HG02759 (cell line): ENCODE measurements around the gene HPCAL1.

Experiments
- ATAC-seq: cut with Tn5 transposase; IDR thresholded peaks from one replicate; pipeline ENCODE4 v1.9.1; 2021; ENCODE audit warnings: mild to moderate bottlenecking, moderate library complexity; ENCODE audit not compliant: unreplicated experiment

HPCAL1 gene

DNA sequence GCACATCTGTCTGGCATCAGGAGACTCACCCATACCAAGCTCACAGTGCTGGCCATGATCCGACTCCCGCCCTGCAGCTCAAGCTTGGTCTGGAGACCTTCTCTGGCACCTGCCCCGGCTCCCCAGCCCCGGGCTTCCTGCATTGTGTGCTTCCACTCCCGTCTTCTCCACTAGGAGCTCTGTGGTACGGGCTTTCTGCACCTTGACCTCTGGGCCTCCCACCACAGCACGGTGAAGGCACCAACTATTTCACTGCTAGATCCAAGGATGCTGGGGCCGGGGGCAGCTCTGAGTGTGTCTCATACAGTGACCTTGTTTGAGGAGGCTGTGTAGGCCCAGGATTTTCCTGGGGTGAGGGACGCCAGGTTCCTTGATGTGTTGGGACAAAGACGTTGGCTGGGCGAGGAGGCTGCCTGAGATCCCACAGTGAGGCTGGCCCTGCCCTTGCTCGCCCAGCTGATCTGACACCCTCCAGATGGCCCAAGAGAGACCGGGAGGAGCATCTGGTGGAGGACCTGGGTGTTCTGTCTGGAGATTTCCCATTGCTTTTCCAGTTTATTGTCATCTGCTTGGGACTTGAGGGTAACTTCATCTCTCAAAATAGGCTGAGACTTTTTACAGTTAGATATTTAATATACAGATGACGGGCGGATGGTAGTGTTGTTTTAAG, 64.0 kb downstream of the HPCAL1 start:
- no peak for ATAC-seq

DNA sequence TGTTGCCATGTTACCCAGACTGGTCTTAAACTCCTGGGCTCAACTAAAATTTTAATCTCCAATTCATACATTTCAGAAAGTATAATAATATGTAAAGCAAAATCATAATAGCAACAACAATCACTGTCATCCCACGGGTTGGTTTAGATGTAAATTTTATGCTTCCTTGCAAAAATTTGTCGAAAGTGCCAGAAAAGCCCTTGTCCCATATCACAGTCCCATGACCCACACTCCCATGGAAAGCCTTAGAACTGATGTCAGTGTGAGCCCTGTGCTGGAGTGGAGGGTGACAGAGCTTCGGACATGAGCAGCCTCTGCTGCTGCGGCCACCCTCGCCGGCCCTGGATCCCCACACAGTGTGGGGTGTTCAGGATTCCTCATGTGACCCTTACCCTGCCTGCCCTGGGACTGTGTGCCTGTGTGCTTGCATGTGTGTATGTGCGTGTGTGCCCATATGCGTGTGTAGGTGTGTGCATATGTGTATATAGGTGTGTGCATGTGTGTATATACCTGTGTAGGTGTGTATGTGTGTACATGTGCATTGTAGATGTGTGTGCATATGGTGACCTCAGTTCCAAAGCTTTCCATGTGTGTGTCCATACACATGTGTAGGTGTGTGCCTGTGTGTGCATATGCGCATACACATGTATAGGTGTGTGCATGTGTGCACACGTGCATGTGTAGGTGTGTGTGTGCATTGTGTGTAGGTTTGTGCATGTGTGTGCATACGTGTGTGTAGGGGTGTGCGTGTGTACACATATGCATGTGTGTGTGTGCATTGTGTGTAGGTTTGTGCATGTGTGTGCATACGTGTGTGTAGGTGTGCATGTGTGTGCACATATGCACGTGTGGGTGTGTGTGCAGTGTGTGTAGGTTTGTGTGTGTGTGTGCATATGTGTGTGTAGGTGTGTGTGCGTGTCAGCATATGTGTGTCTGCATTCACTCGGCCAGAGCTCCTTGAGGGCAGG, 65.1 kb downstream of the HPCAL1 start:
- no peak for ATAC-seq

DNA sequence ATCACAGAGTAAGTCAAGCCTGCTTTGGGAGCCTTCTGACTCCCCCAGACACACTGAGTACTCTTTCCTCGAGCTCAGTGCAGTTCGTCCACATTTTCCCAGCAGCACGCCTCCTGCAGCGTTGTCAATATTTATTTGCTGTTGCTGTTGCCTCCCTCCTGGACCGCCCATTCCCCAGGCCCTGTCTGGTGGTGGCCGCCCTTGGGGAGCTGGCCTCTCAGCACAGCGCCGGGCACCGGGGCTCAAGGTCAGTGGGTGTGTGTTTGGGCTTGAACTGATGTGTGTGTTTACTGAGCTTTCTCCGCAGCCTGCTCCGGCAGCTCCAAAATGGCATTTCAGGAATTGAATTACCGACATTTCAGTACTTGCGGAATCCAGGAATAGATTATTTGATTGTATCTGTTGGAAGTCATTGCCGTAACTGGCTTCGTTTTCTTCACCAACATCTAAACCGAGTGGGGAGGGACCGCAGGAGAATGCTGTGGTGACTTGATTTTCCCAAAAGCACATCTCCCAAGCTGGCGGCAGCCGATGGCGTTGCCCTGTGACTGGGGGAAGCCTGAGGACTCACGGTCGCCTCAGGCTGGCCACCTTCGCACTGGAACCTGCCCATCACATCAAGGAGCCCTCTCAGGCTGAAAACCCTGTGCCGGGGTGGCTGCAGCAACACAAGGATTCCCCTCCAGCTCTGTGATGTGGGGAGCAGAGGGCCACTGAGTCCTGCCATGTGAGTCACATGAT, 66.0 kb downstream of the HPCAL1 start:
- ATAC-seq, result no peak

DNA sequence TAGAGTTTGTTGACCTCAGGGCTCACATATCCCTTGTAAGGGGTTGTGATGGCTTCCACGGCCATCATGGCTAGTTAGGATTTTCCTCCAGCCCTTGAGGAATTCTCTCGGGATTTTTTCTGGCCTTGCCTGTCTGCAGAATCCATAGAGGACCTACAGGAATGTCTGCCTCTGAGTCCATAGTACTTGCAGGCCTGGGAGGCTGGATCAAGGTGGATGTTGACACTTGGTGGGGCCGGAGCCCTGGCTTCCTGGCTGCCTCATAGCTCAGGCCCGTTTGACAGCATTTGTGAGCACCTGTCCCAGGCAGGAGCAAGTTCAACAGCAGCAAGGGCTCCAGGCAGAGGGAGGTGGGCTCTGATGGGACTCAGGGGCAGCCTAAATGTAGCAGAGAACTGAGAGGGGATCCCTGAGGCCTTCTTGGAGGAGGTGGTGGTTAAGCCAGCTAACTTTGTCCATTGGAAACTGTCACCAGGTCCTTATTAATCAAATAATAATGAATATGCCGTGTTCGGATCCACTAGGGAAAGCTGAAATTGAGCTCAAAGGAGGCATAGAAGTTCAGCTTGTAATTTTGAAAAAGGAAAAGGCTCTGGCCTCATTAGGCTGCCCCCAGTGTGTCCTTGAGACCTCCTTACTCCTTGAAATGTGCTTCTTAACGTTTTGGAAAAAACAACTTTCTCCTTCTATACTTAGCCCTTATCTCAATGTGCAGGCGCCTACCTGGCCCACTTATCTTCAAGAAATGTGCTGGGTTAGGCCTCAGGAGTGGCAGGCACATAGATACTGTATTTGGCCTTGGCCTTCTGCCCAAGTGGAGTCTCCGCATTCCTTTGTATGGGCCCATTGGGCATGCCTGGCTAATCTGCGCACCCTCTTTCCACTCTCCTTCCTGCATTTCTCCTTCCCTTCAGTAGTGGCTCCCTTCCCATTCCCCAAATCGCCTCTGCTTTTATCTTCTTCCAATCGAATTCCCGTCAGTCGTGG, 66.9 kb downstream of the HPCAL1 start:
- no peak for ATAC-seq

DNA sequence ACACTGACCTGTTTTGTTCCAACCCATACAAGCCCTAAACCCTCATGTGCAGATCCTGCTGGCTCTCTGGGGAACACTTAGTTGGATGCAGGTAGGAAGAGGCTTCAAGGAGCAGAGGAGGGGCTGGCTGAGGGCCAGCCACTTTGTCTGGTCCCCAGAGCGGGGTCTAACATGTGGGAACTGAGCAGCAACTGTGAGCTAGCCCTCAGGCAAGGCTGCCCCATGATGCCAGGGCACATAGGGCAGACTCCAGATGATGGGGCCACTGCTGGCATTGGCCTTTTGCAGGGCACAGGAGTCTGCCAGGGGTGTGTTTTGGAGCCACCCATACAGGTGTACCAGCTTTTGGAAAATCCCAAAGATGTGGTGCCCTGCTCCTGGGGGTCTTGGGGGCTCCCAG, 67.7 kb downstream of the HPCAL1 start:
- no peak for ATAC-seq

DNA sequence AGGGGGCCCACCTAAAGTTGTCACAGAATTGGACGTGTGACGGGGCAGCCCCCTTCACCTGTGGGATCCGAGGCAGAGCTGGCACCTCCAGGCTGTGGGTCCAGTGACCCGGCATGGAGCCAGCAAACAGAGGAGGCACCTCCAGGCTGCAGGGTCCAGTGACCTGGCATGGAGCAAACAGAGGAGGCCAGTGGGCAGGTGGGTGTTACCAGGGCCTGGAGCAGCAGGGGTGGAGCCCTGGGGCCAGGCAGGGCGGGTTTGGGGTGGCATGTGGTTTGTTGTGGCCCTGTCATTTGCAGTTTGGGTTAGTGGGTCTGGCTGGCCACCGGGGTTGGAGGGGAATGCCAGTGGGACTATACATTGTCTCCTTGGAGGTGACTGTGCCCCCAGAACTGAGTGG, 68.2 kb downstream of the HPCAL1 start:
- ATAC-seq, result no peak

DNA sequence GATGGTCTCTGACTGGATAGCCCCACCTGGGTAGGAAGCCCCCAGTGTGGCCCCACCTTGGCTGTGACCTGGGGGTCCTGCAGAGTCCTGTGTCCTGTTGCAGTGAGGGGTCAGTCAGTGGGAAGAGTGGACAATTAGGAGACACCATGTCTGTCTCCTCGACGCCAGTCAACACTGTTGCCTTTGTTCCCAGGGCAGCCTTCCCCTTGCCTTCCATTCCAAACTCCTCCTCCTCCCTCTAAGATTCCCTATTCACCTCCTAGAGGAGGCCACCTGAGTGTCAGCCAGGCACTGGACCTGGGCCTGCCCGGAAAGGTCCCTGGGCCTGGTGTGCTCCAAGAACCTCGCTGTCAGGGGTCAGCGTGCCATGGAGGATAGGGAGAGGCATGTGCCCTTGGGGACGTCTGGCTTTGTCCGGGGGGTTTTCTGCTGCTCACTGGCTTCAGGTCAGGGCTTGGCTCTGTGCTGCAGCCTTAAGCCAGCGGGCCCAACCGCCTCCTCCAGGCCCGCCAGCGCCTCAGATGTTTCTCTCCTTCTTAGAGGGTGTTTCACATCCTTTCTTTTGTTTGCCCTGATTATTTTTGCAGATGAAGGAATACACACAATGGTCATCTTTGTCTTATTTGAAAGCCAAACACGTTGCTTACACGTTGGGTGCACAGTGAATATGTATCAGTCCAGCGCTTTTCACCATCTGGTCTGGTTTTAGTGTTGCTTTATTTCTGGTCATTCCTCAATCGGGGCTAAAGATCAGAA, 68.9 kb downstream of the HPCAL1 start:
- no peak for ATAC-seq

DNA sequence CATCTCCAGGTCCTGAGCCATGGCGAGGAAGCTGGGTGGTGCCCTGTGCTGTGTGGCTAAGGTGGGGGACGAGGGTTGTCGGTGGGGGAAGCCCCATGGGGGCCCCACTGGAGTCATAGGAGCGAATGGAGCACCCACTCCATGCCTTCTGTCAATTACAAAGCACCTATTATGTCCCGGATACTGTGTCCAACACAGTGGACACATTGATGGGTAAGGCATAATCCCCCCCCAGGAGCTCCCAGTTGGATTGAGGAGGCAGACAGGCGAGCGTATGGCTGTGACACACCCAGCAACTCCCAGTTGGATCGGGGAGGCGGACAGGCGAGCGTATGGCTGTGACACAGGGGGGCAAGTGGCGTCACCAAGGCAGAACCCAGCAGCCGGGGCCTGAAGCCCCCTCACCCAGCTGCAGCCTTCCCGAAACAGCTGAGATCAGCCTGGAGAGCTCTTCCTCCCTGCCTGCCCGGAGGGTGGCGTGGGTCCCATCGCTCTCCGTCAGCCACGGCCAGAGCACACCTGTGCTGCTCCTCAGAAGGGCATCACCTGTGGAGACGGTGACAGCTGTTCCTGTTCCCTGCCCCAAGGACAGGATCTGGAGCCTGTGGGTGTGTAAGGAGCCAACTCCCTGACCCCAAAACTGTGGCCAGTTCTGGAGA, 69.6 kb downstream of the HPCAL1 start:
- ATAC-seq, result no peak

DNA sequence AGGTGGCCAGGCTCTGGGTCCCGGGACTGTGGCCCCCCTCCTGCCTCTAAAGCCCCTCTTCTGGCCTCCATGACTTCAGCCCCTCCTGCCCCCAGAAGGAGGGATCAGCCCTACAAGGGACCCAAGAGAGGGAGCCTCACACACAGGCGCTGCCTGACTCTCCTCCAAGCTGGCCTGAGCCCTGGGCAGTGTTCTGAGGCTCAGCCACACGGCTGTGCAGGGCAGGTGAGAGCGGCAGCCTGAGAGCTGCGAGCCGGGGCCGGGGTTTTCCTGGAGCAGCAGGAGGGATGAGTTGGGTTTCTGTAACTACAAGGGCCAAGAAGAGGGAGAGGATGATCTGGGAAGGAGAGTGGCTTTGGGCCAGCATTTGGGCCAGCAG, 70.1 kb downstream of the HPCAL1 start:
- no peak for ATAC-seq

DNA sequence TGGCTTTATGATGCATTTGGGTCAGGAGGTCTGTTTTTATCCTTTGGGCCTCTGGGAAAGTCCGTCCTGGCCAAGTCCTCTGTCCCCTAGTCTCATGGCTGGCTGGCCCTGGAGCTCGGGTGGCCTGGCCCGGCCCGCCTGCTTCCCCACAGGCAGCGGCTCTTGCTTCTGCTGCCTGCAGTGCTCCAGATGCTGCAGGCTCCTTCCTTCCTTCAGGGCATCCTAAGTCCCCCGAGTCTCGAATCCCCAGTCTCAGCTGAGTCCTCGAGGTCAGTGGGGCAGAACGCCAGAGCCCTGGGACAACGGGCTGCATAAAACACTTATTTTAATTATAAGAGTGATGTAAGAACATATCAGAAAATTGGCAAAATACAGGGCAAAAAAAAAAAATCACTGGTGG, 71.2 kb downstream of the HPCAL1 start:
- no peak for ATAC-seq

DNA sequence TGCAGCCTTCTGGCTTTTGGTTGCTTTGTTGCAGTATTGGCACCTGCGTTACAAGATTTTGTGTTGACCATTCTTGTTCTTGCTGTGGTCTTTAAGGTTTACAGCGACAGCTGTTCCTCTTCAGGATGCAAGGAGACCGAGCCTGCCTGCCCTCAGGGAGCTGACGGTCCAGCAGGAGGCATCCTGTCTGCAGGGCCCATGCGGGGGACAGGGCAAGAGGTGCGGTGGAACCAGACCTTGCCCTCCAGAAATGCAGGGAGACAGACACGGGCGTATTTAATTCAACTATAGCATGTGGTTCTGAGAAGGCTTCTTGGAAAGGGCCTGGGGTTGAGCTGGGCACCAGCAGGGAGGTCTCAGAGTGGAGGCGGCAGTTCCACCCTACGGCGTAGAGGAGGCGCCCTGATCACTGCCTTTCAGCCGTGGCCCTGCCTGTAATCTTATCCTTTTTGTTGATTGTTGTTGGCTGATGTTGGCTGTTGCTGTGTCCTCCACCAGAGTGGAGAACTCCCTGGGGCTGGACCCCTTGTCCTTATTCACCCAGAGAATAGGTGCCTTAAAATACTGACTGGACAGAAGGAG, 71.7 kb downstream of the HPCAL1 start:
- ATAC-seq, result no peak

DNA sequence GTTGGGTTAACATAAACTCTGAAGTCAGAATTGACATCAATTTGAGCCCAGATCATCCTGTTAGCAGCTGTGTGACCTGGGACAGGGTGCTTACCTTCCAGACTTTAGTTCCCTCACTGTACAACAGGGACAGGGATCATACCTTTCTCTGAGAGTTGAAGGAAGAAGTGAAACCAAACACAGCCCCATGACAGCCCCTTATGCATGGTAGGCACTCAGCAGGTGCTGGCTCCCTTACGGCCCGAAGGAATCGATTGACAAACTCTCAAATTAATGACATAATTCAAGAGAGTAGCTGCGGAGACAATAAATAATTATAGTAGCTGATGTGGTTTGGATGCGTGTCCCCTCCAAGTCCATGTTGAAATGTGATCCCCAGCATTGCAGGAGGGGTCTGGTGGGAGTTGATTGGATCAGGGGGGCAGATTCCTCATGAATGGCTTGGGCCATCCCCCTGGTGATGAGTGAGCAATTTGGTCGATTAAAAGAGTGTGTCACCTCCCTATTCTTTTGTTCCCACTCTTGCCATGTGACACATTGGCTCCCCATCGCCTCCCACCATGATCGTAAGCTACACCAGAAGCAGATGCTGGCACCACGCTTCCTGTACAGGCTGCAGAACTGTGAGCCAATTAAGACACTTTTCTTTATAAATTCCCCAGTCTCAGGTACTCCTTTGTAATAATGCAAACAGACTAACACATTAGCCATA, 73.0 kb downstream of the HPCAL1 start:
- peak; percentile 44 for ATAC-seq

DNA sequence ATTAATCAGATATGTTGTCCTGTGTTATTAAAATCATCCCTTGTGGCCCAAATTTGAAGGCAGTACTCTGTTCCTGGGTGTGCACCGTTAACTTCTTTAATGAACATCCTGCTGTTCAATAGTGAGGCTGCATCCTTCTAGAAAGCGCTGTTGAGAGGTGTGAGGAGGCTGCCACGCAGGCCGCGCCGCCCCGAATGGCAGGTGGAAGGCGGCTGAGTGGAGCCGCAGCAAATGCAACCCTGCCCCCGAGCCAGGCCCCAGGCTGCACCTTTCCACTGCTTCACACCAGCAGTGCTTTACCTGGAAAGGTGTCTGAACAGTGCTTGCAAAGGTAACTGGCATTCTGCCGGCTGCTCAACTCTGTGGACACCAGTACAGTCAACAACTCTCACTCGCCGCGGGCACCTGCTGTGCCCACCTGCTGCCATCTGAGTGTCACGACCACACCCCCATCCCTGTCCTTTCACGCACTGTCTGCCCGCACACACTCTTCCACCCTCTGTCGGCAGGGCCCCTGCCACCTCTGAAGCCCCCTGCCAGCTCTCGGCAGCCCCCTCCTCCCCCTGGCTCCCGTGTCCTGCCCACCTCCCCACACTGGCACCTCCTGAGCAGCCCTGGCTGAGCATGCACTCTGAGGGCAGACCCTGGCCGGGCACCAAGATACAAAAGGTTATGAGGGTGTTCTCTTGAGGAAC, 74.5 kb downstream of the HPCAL1 start:
- ATAC-seq, result no peak

DNA sequence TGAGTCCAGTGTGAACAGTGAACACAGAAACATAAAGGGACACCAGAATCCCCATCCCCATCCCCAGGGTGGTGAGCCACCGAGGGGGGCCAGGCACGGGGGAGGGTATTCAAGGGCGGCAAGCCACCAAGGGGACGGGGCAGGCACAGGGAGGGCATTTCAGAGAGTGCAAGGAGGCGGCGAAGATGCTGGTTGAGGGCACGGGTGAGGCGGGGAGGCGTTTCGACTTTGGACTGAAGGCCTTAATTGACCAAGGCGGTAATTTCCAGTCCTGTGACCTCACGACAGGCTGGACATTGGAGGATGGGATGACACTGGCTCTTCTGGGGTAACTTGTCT, 75.0 kb downstream of the HPCAL1 start:
- no peak for ATAC-seq

DNA sequence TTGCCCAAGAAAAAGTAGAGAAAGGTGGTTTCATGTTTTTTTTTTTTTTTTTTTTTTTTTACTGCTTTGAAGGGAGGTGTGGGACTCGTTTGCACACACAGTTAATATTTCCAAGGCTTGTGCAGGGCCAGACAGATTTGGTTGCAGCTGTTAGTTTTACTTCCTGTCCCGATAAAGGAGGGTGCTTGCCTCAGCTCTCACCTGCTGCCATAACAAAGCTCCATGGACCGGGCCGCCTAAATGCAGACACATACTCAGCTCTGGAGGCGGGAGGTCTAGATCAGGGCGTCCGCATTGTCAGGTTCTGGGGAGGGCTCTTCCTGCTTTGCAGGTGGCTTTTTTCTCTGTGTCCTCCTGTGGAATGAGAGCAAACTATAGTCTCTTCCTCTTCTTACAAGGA, 75.5 kb downstream of the HPCAL1 start:
- peak; percentile 74 for ATAC-seq

DNA sequence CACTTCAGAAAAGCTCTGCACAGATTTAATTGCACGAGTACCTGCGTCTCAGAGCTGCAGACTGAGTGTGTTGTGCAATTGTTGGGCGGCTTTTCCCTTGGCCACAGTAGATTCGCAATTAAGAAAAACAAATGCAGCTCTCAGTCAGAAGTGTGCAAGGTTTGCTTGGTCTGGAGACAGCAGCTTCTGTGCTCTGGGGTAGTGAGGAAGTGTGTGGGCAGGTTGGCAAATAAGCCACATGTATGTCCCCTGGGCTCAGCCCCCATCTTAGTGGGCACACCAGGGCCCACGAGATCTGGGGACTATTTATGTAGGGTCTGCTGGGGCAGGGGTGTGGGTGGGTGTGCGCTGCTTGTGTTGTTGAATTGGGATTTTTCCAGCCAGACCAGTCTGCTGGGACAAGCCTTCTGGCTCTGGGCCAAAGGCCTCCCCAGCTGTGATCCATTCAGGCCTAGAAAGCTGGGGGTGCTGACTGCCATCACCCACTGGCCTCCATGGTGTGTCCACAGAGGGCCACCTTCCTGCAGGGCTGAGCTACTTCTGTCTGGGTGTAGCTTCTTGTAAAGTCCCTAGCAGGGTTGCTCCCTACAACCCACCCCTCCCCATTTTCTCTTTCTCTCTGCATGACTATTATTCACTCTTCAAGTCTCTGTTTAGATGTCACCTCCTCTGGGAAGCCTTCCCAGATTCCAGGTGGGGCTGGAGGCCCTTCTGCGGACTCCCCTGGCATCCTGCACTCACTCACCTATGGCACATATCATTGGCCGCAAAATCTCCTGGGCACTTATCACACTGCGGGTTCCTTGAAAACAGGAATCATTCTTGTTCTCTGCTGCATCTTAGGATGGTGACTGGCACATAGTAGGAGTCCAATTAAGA, 77.6 kb downstream of the HPCAL1 start:
- ATAC-seq, result no peak

DNA sequence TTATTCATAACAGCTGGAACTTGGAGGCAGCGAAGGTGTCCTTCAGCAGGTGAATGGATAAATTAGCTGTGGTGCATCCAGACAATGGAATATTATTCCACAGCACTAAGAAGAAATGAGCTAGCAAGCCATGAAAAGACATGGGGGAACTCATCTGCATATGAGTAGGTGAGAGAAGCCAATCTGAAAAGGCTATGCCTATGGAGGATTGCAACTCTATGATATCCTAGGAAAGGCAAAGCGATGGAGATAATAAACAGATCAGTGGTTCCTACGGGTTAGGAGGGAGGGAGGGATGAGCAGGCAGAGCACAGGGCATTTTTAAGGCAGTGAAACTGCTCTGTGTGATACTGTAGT, 79.3 kb downstream of the HPCAL1 start:
- no peak for ATAC-seq
